ENCODE data around the gene TRIM40.

DNA sequence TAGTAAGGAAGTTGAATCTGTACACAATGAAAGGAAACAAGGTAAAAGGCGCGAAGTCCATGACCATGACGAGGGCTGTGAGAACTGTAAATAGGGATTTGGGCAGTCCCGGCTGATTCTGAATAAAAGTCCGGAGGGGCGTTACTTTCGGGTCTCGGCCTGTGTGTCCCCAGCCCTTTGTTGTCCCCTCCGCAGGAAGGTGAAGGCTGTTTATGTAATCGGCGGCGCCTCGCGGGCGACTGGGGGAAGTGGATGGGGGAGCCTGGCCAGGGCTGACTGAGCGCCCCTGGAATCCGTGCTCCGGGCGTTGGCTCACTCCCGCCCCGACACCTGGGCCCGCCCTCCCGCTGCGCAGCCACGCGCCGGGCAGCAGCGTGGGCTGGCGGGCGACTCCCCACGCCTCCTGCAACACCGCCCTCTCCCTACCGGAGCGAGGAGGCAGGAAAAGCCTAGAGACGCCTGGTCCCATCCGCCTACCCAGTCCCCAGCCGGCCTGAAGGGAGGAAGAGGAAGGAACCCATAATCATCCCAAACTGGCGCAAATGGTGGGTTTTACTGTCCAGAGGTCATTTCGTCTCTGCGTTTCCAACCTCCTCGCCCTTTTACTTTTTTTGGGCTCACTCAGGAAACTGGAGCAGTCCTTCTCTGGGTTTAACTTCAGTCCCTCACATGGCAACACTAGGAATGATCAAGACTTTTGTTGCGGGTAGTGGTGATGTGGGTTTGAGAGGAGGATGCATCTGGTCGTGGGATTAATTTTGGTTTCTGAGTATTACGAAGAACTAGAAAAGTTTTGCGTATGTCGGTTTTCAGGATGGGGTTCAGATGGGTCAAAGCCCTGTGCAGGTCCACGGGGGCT is 35.1 kb upstream of the TRIM40 start:
- TF ChIP-seq CREB1 (CRISPR knock-in tag; IDR thresholded peaks at IDR 0.05; ENCODE audit: low read depth), result no peak
- TF ChIP-seq EZH2phosphoT487 (IDR thresholded peaks at IDR 0.05; ENCODE audit: unreplicated experiment), result no peak
- TF ChIP-seq, protein P1, sequence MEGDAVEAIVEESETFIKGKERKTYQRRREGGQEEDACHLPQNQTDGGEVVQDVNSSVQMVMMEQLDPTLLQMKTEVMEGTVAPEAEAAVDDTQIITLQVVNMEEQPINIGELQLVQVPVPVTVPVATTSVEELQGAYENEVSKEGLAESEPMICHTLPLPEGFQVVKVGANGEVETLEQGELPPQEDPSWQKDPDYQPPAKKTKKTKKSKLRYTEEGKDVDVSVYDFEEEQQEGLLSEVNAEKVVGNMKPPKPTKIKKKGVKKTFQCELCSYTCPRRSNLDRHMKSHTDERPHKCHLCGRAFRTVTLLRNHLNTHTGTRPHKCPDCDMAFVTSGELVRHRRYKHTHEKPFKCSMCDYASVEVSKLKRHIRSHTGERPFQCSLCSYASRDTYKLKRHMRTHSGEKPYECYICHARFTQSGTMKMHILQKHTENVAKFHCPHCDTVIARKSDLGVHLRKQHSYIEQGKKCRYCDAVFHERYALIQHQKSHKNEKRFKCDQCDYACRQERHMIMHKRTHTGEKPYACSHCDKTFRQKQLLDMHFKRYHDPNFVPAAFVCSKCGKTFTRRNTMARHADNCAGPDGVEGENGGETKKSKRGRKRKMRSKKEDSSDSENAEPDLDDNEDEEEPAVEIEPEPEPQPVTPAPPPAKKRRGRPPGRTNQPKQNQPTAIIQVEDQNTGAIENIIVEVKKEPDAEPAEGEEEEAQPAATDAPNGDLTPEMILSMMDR (conservative IDR thresholded peaks at IDR 0.05; ENCODE audit: low read depth in 2 of 2), result no peak
- TF ChIP-seq, protein P2, sequence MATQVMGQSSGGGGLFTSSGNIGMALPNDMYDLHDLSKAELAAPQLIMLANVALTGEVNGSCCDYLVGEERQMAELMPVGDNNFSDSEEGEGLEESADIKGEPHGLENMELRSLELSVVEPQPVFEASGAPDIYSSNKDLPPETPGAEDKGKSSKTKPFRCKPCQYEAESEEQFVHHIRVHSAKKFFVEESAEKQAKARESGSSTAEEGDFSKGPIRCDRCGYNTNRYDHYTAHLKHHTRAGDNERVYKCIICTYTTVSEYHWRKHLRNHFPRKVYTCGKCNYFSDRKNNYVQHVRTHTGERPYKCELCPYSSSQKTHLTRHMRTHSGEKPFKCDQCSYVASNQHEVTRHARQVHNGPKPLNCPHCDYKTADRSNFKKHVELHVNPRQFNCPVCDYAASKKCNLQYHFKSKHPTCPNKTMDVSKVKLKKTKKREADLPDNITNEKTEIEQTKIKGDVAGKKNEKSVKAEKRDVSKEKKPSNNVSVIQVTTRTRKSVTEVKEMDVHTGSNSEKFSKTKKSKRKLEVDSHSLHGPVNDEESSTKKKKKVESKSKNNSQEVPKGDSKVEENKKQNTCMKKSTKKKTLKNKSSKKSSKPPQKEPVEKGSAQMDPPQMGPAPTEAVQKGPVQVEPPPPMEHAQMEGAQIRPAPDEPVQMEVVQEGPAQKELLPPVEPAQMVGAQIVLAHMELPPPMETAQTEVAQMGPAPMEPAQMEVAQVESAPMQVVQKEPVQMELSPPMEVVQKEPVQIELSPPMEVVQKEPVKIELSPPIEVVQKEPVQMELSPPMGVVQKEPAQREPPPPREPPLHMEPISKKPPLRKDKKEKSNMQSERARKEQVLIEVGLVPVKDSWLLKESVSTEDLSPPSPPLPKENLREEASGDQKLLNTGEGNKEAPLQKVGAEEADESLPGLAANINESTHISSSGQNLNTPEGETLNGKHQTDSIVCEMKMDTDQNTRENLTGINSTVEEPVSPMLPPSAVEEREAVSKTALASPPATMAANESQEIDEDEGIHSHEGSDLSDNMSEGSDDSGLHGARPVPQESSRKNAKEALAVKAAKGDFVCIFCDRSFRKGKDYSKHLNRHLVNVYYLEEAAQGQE (IDR thresholded peaks at IDR 0.05; ENCODE audit: unreplicated experiment), result no peak
- TF ChIP-seq EZH2 (IDR thresholded peaks at IDR 0.05; ENCODE audit: low read depth, unreplicated experiment), result peak; percentile 64
- TF ChIP-seq, protein P3, sequence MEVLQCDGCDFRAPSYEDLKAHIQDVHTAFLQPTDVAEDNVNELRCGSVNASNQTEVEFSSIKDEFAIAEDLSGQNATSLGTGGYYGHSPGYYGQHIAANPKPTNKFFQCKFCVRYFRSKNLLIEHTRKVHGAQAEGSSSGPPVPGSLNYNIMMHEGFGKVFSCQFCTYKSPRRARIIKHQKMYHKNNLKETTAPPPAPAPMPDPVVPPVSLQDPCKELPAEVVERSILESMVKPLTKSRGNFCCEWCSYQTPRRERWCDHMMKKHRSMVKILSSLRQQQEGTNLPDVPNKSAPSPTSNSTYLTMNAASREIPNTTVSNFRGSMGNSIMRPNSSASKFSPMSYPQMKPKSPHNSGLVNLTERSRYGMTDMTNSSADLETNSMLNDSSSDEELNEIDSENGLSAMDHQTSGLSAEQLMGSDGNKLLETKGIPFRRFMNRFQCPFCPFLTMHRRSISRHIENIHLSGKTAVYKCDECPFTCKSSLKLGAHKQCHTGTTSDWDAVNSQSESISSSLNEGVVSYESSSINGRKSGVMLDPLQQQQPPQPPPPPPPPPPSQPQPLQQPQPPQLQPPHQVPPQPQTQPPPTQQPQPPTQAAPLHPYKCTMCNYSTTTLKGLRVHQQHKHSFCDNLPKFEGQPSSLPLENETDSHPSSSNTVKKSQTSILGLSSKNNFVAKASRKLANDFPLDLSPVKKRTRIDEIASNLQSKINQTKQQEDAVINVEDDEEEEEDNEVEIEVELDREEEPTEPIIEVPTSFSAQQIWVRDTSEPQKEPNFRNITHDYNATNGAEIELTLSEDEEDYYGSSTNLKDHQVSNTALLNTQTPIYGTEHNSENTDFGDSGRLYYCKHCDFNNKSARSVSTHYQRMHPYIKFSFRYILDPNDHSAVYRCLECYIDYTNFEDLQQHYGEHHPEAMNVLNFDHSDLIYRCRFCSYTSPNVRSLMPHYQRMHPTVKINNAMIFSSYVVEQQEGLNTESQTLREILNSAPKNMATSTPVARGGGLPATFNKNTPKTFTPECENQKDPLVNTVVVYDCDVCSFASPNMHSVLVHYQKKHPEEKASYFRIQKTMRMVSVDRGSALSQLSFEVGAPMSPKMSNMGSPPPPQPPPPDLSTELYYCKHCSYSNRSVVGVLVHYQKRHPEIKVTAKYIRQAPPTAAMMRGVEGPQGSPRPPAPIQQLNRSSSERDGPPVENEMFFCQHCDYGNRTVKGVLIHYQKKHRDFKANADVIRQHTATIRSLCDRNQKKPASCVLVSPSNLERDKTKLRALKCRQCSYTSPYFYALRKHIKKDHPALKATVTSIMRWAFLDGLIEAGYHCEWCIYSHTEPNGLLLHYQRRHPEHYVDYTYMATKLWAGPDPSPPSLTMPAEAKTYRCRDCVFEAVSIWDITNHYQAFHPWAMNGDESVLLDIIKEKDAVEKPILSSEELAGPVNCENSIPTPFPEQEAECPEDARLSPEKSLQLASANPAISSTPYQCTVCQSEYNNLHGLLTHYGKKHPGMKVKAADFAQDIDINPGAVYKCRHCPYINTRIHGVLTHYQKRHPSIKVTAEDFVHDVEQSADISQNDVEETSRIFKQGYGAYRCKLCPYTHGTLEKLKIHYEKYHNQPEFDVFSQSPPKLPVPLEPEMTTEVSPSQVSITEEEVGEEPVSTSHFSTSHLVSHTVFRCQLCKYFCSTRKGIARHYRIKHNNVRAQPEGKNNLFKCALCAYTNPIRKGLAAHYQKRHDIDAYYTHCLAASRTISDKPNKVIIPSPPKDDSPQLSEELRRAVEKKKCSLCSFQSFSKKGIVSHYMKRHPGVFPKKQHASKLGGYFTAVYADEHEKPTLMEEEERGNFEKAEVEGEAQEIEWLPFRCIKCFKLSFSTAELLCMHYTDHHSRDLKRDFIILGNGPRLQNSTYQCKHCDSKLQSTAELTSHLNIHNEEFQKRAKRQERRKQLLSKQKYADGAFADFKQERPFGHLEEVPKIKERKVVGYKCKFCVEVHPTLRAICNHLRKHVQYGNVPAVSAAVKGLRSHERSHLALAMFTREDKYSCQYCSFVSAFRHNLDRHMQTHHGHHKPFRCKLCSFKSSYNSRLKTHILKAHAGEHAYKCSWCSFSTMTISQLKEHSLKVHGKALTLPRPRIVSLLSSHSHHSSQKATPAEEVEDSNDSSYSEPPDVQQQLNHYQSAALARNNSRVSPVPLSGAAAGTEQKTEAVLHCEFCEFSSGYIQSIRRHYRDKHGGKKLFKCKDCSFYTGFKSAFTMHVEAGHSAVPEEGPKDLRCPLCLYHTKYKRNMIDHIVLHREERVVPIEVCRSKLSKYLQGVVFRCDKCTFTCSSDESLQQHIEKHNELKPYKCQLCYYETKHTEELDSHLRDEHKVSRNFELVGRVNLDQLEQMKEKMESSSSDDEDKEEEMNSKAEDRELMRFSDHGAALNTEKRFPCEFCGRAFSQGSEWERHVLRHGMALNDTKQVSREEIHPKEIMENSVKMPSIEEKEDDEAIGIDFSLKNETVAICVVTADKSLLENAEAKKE (CRISPR knock-in tag; IDR thresholded peaks at IDR 0.05), result no peak
- TF ChIP-seq POLR2AphosphoS5 (IDR thresholded peaks at IDR 0.05; ENCODE audit: low read depth), result no peak
- no peak for TF ChIP-seq NANOG (IDR thresholded peaks at IDR 0.05; ENCODE audit: borderline replicate concordance)
